ENCODE measurements around the gene SLC25A47.
A peak's percentile ranks its signal among the peaks of the same experiment; 100 is the strongest.
"Not testable (repeated sequence)": the region's sequence is repeated elsewhere in the genome, so short reads cannot be mapped to it uniquely, and the experiment has no call there.

Gene SLC25A47

GRCh38 chr14:100306998-100307765 is 16.0 kb upstream of the SLC25A47 start:
- ATAC-seq (ENCODE audit: insufficient read depth, low read depth) (0 out of 3 replicates have a peak, but pooled peaks have one; percentile 1), DNase-seq (no peak)
- Histone ChIP-seq H3K4me3 (ENCODE audit: low read depth in 1 of 2, low read length in 2 of 2) (peak overlapping the region; percentile 75 to 95), H3K79me2 (ENCODE audit: insufficient read depth, low read length) (peaks cover 48% of the 10 kb centered on the region), H4K20me1 (ENCODE audit: insufficient read depth, low read length) (peaks cover 30% of the 10 kb centered on the region), H3K4me2 (ENCODE audit: insufficient read depth, low read length) (peak overlapping the region; percentile 92), H2AFZ (ENCODE audit: low read depth, low read length) (peak overlapping the region; percentile 92), H3K27ac (ENCODE audit: low read length) (peak overlapping the region; percentile 77), H3K4me1 (ENCODE audit: insufficient read depth, low read length) (peaks cover 39% of the 10 kb centered on the region), H3K9me3 (ENCODE audit: insufficient read depth, low read length, severe bottlenecking) (no peaks in the 10 kb centered on the region), H3K9ac (ENCODE audit: low read depth, low read length) (peak overlapping the region; percentile 97), H3K36me3 (ENCODE audit: insufficient read depth, low read length) (peaks cover 23% of the 10 kb centered on the region), H3K27me3 (ENCODE audit: insufficient read depth, low read length, poor library complexity) (no peaks in the 10 kb centered on the region)
- peak; percentile 28 for TF ChIP-seq EZH2 (IDR thresholded peaks at IDR 0.05; ENCODE audit: borderline replicate concordance, low read depth, low read length, severe bottlenecking)
- no peak for TF ChIP-seq CTCF (IDR thresholded peaks at IDR 0.05; ENCODE audit: borderline replicate concordance, extremely low read depth, low read length, poor library complexity, severe bottlenecking)

DNA sequence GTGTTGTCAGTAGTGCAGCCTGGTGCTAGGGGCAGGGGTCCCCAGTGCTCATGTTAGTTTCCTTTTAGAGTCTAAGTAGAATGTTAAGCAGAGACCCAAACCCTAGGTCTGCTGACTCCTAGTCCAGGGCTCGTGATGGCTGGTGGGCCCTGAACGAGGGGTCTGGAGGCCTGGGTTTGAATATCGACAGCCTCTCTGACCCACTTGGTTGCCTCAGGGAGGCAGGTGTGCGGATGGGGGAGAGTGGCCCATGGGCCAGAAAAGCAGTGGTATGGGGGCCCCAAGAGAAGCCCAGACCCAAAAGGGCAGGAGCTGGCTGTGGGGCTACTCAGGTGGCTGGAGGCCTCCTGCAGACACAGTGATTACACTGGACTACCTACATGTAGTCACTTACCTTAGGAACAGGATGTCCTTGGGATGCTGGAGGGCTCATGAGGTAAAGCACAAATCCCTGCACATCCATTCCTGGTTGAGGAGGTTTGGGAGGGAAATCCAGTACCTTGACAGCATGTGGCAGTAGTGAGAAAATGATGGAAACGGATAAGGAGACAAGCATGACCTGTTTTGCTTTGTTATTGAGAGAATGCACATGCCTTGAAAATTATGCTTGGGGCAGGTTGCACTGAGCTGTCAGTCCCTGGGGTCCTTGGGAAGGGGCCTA is 15.2 kb upstream of the SLC25A47 start:
- Histone ChIP-seq H3K27ac (ENCODE audit: low read length) (no peak overlapping the region), H3K27me3 (ENCODE audit: insufficient read depth, low read length, poor library complexity) (no peaks in the 10 kb centered on the region), H3K9ac (ENCODE audit: low read depth, low read length) (peak overlapping the region; percentile 97; the same call in 1 of the 2 replicates), H3K4me1 (ENCODE audit: insufficient read depth, low read length) (peaks cover 39% of the 10 kb centered on the region), H3K4me2 (ENCODE audit: insufficient read depth, low read length) (peak overlapping the region; percentile 92), H3K4me3 (ENCODE audit: low read depth in 1 of 2, low read length in 2 of 2) (peak overlapping the region in 1 of 2 experiments; percentile 95; a peak in 2 of 4 replicates), H4K20me1 (ENCODE audit: insufficient read depth, low read length) (peaks cover 25% of the 10 kb centered on the region), H3K79me2 (ENCODE audit: insufficient read depth, low read length) (peaks cover 41% of the 10 kb centered on the region), H3K9me3 (ENCODE audit: insufficient read depth, low read length, severe bottlenecking) (no peaks in the 10 kb centered on the region), H3K36me3 (ENCODE audit: insufficient read depth, low read length) (peaks cover 23% of the 10 kb centered on the region), H2AFZ (ENCODE audit: low read depth, low read length) (no peak overlapping the region)
- TF ChIP-seq CTCF (IDR thresholded peaks at IDR 0.05; ENCODE audit: borderline replicate concordance, extremely low read depth, low read length, poor library complexity, severe bottlenecking) = no peak
- TF ChIP-seq EZH2 (IDR thresholded peaks at IDR 0.05; ENCODE audit: borderline replicate concordance, low read depth, low read length, severe bottlenecking) = no peak
- ATAC-seq (ENCODE audit: insufficient read depth, low read depth) (no peak), DNase-seq (no peak)

GRCh38 chr14:100308427-100308792 is 14.7 kb upstream of the SLC25A47 start:
- not testable (repeated sequence) for H3K27ac ChIP-seq (ENCODE audit: low read length); ATAC-seq (ENCODE audit: insufficient read depth, low read depth)
- peaks cover 36% of the 10 kb centered on the region for H3K79me2 ChIP-seq (ENCODE audit: insufficient read depth, low read length)

More at GRCh38 chr14:100308427-100308792, 14.7 kb upstream of the SLC25A47 start:
- not testable (repeated sequence) for H3K4me2 ChIP-seq (ENCODE audit: insufficient read depth, low read length); H2AFZ ChIP-seq (ENCODE audit: low read depth, low read length); H3K27me3 ChIP-seq (ENCODE audit: insufficient read depth, low read length, poor library complexity); DNase-seq; H3K9me3 ChIP-seq (ENCODE audit: insufficient read depth, low read length, severe bottlenecking); H3K9ac ChIP-seq (ENCODE audit: low read depth, low read length); H3K4me3 ChIP-seq (ENCODE audit: low read depth in 1 of 2, low read length in 2 of 2)
- Histone ChIP-seq H4K20me1 (ENCODE audit: insufficient read depth, low read length) (peaks cover 20% of the 10 kb centered on the region), H3K36me3 (ENCODE audit: insufficient read depth, low read length) (peaks cover 20% of the 10 kb centered on the region), H3K4me1 (ENCODE audit: insufficient read depth, low read length) (peaks cover 35% of the 10 kb centered on the region)
